Stimulated activated CD4-positive, alpha-beta T cell treated with anti-CD3 and anti-CD28 coated beads, Interleukin-12 subunit alpha, Interleukin-12 subunit beta, amount 100 ng/mL, for 24 hours (primary cell): ENCODE results near the gene ZBTB17.
A peak's percentile ranks its signal among the peaks of the same experiment; 100 is the strongest.
"Not testable (repeated sequence)": the region's sequence is repeated elsewhere in the genome, so short reads cannot be mapped to it uniquely, and the experiment has no call there.

Source experiments
- DNase-seq, 2 experiments: peaks; one replicate each; pipeline ENCODE4 v3.0.0-alpha.2; 2020; ENCODE audit warnings: low read depth in 2 of 2

ZBTB17 gene

DNA sequence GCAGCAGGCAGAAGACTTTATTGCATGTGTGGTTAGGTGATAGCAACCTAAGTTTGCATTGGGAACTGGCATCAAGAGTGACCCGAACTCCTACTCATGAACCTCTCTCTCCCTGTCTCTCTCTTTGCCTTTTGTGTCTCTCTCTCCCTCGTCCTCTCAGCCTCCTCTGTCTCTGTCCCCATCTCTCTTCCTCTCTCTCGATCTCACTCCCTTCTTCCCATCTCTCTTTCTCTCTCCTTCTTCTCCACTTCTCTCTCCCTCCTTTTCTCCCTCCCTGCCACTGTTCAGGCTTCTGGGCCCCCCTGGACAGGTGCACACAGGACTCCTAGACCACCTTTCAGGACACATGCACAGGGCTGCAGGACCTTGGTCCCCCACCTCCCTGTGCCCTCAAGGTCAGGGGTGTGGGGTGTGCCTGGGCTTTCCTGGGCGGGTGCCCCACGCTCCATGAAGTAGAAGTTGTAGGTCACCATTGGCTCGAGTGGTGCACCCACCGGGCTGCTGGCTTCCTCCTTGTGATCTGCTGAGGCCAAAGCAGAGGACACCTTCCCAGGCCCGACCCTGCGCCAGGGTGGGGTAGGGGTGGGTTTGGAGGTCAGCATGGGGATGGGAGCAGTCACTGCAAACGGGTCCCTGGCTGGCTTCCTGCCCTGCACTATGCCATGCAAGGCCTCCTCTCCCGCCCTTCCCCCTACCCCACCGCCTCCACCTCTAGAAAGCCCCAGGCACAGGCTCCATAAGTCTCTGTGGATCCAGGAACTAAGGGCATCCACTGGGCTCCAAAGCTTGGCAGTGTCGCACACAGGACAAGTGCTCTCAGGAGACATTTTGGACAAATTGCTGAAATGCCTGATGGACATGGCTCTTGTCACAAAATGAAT is 13.2 kb upstream of the ZBTB17 start:
- DNase-seq: no peak

DNA sequence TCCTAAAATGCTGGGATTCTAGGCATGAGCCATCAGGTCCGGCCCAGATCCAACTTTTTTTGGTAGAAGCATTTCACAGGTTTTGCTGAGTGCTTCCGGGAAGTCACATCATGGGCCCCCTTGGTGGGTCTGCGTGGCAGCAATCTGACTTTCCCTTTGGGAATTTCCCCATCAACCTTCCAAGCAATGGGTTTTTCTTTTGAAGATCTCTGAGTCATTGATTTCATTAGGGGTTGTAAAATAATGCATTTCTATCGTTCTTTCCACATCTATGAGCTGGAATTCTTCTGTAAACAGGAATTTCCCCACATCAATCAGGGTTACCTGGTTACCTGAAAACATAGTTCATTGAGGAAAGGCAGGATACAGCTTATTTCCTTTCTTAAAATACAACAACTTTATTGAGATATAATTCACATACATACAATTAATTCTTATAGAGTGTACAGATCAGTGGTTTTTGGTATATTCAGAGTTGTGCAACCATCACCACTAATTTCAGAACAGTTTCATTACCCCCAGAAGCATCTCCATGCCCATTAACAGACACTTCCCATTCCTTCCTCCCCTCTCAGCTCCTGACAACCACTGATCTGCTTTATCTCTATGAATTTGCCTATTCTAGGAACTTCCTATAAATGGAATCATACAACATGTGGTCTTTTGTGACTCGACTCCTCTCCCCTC is 9.9 kb upstream of the ZBTB17 start:
- no peak for DNase-seq

DNA sequence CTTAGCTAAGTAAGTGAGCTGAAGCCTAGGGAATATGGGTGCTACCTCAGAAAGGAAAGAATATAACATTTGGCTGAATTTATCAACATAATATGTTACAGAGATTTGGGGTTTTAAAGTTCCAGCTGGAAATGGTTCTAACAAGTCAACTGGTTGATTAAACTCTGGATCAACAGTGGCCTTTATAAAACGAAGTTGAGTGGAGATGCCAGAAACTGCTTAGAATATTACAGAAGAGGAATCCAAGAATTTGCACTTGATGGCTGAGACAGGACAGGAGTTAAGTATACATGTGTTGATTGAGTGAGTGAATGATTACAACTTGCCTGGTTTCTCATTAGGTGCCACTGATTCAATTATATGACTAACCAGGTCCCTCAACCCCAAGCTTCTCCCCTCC is 7.4 kb upstream of the ZBTB17 start:
- no peak for DNase-seq

DNA sequence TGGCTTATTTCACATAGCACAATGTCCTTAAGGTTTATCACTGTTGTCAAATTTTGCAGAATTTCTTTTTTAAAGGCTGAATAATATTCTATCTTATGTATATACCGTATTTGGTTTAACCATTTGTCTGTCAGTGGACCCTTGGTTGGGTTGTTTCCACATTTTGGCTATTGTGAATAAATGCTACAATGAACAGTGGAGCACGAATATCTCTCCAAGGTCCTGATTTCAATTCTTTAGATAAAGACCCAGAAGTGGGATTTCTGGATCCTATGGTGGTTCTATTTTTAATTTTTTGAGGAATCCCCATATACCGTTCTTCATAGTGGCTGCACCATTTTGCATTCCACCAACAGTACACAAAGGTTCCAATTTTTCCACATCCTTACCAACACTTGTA is 5.8 kb upstream of the ZBTB17 start:
- no peak for DNase-seq

DNA sequence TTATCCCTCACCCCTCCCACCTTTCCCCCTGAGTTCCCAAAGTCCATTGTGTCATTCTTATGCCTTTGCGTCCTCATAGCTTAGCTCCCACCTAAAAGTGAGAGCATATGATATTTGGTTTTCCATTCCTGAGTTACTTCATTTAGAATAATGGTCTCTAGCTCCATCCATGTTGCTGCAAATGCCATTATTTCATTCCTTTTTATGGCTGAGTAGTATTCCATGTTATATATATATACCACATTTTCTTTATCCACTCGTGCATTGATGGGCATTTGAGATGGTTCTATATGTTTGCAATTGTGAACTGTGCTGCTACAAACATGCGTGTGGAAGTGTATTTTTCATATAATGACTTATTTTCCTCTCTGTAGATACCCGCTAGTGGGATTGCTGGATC is 2.0 kb upstream of the ZBTB17 start:
- not testable (repeated sequence) for DNase-seq

DNA sequence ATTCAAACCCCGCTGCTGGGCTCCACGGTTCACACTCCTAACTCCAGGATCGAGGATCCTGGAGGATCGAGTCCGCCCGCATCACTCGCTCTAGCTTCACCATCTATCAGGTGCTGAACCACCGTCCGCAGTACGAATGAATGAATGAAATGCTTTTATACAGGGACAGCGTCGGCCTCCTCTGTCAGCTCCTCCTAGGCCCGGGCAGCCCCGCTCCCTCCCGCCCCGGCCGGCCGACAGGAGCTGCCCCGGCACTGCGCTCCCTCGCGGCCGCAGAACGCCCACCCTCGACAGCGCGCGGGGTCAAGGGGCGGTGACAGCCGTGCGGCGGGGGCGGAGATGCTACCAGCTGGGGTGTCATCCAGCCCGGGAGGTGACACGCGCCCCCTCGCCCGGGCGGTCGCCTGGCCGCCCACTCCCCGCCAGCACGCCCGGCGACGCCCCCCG is 520 bp downstream of the ZBTB17 start:
- peak; percentile 65 to 70 for DNase-seq

DNA sequence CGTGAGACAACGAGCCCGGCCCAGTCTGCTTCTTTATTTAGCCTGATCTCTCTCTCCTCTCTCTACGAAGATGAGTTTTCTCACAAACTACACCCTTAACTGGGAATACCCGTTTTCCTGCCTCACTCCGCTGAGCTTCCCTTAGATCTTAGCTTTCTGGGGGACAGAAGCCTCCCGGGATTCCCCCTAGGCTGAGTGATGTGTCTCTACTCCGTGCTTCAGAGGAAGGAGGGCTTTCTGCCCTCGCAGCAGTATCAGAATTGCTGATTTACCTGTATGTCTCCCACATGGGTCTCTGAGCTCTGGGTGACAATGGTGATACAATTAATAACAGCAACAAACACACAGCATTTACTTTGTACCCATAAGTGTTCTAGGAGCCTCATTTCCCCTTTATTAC is 1.0 kb downstream of the ZBTB17 start:
- no peak for DNase-seq

DNA sequence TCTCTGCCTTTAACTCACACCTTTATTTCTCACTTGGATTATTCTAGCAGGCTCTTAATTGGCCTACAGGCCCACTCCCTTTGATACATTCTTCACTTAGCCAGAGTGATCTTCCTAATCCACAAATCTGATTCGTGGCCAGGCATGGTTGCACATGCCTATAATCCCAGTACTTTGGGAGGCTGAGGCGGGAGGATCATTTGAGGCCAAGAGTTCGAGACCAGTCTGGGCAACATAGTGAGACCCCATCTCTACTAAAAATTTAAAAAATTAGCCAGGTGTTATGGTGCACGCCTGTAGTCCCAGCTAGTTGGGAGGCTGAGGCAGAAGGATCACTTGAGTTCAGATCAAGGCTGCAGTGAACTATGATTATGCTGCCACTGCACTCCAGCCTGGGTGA is 2.1 kb downstream of the ZBTB17 start:
- DNase-seq: no peak

DNA sequence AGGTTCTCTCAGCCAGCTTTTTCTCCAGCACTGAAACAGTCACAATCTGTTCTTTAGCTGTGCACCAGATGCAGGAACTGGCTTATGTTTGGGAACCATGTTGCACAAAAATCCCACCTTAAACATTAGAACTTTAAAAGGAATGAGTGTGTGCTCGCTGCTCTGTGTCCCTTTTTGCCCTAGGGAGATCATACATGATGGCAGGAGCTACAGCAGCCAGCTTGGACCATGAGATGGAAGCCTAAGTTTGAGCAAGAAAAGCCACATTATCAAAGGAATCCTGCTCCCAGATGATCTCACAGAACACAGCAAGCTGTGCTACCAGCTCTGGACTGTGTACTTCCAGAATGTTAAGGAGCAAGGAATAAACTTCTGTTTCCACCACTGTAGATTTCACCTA is 3.5 kb downstream of the ZBTB17 start:
- no peak for DNase-seq

DNA sequence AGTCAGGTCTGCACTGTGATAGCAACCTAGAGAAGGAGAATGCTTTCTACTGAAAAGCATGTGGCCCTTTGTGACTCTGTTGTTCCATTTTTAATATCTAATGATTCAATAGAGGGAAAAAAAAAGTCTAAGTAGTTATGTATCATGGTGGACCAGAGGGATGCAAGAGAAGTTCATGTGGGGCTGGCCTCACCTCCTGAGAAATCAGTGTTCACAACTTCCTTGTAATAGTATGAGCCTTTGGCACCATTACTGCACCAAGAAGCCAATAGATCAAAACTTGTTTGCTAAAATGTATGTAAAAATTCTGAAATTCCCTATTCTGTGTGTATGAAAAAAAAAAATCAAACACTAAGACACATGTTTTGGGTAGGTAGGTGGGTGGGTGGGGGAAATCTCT is 5.0 kb downstream of the ZBTB17 start:
- DNase-seq: no peak

DNA sequence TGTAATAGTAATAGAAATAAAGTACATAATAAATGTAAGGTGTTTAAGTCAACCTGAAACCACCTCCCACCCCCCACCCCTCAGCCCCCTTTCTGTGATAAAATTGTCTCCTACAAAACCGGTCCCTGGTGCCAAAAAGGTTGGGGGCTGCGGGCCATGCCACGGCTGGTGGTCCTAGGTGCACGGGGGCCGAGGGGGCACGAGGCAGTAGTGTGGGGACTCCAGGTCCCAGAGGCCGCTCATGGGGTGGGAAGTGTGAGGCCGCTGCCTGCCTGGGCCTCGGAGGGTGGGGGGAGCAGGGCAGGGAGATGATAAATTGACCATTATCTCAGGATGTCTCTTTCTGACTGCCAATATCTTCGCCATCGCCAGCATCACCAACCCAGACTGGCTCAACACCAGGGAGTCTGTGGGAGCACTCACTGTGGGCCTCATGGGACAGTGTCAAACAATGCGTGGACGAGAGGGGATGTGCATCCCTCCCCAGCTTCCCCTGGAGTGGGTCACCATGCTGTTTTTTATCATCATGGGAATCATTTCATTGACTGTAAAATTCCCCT is 6.5 kb downstream of the ZBTB17 start:
- no peak for DNase-seq

DNA sequence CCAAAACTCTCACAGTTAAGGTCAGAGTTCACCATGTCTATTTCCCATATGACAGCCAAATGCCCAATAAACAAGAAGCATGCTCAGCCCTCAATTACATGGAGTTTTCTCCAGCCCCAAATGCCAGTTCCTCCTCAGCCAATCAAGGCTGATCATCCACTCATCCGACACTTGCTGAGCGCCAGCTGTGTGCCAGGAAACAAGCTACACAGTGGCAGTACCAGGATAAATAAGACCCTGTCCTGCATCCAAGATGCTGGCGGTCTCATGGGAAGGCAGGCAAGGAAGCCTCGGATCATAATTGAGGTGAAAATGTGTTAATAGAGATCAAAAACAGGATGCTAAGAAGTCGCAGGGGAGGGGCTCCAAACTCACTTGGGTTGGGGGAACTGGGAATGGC is 7.7 kb downstream of the ZBTB17 start:
- no peak for DNase-seq

DNA sequence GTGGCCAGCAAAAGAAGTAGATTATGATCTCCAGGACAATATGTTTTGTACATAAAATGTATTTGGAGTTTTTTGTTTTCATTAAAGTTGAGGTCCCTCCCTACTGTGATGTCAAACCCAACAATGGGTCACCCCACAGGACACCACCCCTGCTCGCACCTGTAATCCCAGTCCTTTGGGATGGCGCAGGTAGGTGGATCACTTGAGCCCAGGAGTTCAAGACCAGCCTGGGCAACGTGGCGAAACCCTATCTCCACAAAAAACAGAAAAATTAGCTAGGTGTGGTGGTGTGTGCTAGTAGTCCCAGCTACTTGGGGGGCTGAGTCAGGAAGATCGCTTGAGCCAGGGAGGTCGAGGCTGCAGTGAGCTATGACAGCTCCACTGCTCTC is 9.0 kb downstream of the ZBTB17 start:
- no peak for DNase-seq

DNA sequence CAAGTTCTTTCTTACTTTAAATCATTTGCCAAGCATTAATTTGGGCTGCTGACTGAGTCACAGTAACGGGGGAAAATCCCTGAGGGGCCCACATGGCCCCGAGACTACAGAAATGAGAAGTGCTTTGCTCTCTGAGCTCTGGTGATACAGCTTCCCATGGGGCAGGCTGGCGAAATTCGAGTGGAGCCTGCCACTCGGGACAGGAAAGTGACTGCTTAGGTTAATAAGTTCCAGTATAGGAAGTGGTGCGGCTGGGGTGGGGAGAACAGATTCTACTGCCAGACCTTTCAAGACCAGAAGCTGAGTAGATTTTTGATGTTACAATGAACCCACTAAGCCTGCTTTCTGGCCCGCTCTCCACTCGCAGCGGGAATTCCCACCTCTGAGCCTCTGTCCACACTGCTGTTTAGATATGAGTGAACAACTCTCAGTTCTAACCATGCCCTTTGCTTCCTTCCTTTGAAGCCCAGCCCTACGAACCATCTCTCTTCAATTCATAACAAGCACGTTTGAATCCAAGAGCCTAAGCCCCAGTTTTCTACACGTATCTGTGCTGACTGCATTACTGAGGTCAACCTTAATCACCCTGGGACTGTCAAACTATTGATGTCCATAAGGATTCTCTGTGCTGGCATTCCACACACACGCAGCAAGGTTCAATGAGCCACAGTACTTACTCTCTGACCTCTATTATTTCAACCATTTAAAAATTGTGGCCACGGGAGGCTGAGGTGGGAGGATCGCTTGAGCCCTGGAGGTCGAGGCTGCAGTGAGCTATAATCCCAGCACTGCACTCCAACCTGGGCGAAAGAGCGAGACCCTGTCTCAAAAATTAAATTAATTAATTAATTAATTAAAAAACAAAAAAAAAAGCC is 9.6 kb downstream of the ZBTB17 start:
- DNase-seq: peak; percentile 76 to 77

DNA sequence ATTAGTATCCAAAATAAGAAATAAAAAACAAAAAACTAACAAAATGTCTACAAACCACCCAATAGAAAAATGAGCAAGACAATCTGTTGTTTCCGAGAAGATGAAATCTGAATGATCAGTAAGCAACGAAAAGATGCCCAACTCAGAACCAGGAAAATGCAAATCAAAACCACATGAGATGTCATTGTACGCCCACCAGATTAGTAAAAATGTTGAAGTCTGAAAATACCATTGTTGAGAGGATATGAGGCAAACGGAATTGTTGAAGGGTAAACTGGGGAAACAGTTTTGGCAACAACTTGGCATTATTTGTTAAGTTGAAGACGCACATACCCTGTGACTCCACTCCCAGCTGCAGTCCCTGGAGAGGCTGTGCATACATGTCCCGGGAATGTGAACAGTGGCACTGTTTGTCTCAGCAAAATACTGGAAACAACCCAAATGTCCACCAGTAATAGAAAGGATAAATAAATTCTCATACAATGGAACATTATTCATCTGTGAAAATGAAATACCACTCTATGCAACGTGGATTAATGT is 10.6 kb downstream of the ZBTB17 start:
- DNase-seq: no peak

DNA sequence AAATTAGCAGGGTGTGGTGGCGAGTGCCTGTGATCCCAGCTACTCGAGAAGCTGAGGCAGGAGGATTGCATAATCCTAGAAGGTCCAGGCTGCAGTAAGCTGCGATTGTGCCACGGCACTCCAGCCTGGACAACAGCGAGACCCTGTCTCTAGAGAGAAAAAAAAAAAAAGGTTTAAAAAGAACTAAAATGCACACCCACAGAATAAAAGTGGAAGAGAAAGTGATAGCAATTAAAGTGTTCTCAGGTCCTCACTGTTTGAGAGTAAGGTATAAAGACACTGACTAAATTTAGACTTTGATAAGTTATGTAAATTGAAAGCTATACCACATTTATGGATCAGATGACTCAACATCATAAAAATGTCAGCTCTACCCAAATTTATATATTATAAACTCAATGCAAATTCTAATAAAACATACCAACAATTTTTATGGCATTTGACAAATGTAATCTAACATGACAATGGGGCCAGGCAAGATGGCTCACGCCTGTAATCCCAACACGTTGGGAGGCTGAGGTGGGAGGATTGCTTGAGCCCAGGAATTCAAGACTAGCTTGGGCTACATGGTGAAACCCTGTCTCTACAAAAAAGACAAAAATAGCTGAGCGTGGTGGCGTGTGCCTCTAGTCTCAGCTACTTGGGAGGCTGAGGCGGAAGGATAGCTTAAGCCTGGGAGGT is 11.8 kb downstream of the ZBTB17 start:
- DNase-seq: no peak

DNA sequence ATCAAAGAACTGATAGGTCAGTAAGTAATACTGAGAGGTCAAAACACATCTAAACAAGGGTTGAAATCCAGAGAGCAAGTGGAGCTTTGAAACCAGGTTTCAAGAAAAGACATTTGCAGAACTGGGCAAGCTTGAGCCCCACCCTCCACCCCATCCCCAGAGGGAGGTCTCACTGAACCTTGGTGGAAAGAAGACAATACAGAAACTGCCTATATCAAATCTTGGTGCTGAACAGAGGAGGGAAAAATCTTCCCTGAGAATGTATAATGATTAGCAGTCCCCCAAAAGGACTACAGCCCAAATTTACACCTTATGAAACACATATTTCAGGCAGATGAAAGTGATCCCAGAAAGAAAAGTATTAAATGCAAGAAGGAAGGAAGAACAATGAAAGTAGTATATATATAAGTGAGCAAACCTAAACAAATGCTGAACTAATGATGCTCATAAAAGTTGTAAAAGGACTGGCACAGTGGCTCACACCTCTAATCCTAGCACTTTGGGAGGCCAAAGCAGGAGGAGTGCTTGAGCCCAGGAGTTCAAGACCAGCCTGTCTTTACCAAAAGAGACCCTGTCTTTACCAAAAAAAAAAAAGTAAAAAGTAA is 12.4 kb downstream of the ZBTB17 start:
- DNase-seq: no peak

DNA sequence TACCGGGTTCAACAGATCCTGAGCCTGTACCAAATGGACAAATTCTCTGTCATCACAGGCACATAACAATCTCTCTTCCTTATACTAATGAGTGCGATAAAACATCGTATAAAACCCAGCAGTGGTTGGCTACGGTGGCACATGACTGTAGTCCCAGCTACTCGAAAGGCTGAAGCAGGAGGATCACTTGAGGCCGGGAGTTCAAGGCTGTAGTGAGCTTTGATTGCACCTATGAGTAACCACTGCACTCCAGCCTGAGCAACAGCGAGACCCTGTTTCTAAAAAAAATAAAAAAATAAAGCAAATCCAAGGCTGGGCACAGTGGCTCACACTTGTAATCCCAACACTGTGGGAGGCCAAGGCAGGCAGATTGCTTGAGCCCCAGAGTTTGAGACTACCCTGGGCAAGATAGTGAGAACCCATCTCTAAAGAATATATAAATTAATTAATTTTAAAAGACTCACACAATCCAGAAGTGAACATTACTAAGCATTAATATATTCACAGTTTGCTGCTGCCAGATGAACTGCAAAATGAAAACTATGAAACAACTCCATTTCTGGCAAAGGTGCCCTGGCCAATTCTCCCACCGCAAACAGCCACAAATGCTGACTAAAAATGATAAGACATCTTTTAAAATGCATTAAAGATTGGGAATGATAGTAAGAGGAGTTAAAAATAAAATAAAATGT is 13.1 kb downstream of the ZBTB17 start:
- DNase-seq: no peak

DNA sequence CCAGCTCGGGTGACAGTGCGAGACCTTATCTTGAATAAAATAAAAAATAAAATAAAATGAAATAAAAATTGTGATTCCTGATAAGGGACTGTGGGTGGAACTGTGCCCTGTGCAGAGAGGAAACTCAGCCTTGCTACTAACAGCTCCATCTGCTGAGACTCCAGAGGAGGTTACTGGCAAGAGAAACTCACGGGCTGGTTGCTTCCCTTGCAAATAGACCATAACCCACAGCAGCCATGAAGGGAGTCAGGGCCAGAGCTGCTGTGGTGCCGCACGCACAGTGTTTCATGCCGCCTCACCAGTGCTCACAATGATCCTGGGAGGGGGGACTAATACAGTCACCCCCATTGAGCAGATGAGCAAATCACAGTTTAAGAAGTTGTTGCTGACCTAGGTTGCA is 13.7 kb downstream of the ZBTB17 start:
- DNase-seq: no peak

DNA sequence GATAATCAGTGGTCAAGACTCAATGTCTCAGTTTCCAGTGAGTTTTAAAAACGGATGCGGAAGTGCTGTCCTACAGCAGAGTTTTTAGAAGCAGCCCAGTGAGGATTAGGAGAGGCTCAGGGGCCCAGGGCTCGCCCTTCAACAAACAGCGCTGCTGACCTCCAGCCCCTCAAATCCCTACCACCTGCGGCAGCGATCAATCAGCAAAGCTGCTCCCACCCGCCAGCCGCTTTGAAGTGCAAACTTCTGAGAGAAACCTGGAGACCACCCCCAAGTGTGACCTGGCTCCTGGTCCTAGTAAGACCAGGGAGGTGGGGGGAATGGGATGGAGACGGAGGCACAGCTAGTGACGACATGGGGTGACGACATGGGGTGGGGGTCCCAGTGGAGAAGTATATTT is 14.4 kb downstream of the ZBTB17 start:
- DNase-seq: no peak
